Suprapubic skin (tissue), 3 donors: ENCODE data around the gene ST6GALNAC1.

Experiments
- CTCF ChIP-seq, 2 donors: fragments of 200-600 bp in 1 of 2; fragments of 450-650 bp in 1 of 2; sonication (generic) in 1 of 2; IDR thresholded peaks; one replicate each; pipeline ENCODE4 v1.5.1; 2016 to 2019; ENCODE audit warnings: antibody characterized with exemption in 2 of 2, mild to moderate bottlenecking in 1 of 2, moderate library complexity in 1 of 2
- POLR2A ChIP-seq, 2 donors: fragments of 450-650 bp; IDR thresholded peaks; one replicate each; pipeline ENCODE4 v1.6.1; 2017; ENCODE audit warnings: antibody characterized with exemption in 2 of 2, mild to moderate bottlenecking in 2 of 2, moderate library complexity in 2 of 2

- no peak for TF ChIP-seq CTCF (IDR thresholded peaks at IDR 0.05)
- TF ChIP-seq POLR2A (IDR thresholded peaks at IDR 0.05) = no peak
These were observed 48.0 kb upstream of the ST6GALNAC1 start for GRCh38 chr17:76691379-76692191.
